Astrocyte of the cerebellum (primary cell): Measurements from ENCODE around the gene SLC5A1.

Experiments
- DNase-seq: peaks from one replicate; pipeline ENCODE4 v3.0.0-alpha.2; 2011; ENCODE audit warnings: low read depth
- H3K4me3 ChIP-seq: 2 replicates; pipeline ENCODE4 v1.5.1; 2011; ENCODE audit warnings: mild to moderate bottlenecking, low read depth, low read length, moderate library complexity
- CTCF ChIP-seq: IDR thresholded peaks from 2 replicates; pipeline ENCODE4 v1.5.1; 2012; ENCODE audit warnings: low read length, low read depth, moderate library complexity, mild to moderate bottlenecking; ENCODE audit errors: missing control alignments
- in situ Hi-C: cut with HindIII; loops from 2 replicates; pipeline ENCODE4 v1.10.0; 2017; ENCODE audit warnings: low sequenced_read_pairs

Gene SLC5A1

GRCh38 chr22:32052936-32053791, 10.1 kb downstream of the SLC5A1 start:
- DNase-seq = no peak
- in situ Hi-C loops = no loop called here
- no peak overlapping the region for H3K4me3 ChIP-seq
- no peak for TF ChIP-seq CTCF

DNA sequence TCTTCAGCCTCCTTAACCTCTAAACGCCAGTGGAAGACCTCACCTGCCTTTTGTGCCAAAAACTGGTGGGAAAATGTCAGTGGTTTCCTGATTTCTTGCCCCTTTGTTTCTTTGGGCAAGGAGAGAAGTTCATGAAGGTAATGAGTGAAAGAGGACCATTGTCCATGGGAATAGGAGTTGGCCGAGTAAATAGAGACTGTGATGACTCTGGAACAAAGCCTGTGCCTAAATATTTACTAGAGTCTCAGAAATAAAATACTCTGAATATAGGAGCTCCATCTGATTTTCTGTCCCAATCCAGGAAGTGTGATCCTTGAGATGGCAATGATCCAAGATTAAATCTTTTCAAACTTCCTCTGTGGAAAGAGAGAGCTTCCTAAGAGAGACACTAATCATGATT, 12.0 kb downstream of the SLC5A1 start:
- DNase-seq = no peak
- TF ChIP-seq CTCF = no peak
- H3K4me3 ChIP-seq = no peak overlapping the region
- in situ Hi-C loops = no loop called here

GRCh38 chr22:32058656-32059260, 15.7 kb downstream of the SLC5A1 start:
- in situ Hi-C loops = no loop called here
- no peak overlapping the region for H3K4me3 ChIP-seq
- DNase-seq = no peak
- TF ChIP-seq CTCF = no peak

- no peak overlapping the region for H3K4me3 ChIP-seq
- no peak for TF ChIP-seq CTCF
- in situ Hi-C loops = no loop called here
- no peak for DNase-seq
Observed at GRCh38 chr22:32059426-32059825, 16.4 kb downstream of the SLC5A1 start.

DNA sequence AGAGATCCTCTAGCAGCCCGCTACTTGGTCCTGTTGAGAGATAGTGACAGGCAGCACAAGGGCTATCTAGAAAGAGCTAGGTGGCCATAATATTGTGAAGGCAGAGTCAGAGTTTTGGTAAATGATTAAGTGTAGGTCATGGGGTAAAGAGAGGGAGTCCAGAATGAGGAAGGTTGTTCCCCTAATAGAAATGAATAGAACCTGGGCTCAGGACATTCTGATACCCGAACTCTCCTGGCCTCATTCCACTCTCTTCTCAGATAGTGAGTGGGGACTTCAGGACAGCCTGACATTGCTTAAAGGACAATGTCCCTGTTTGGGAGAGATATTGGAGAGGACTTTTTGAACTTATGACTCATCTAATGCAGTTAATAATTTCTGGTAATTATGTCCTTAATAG, 20.6 kb downstream of the SLC5A1 start:
- in situ Hi-C loops = no loop called here
- DNase-seq = no peak
- H3K4me3 ChIP-seq = no peak overlapping the region
- no peak for TF ChIP-seq CTCF

DNA sequence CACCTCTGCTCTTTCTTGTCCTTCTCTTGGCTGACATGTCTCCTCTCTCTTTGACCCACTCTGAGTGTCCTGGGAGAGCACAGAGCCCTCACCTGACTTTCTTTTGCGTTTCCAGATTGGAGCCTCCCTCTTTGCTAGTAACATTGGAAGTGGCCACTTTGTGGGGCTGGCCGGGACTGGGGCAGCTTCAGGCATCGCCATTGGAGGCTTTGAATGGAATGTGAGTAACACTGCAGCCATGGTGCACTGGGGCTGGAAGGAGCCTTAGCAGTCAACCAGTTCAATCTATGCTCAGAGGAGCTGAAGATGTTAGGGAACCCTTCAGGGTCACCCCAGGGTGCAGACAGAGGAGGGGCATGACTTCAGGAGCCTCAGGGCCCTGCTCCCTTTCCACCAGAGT, 23.8 kb downstream of the SLC5A1 start:
- DNase-seq = no peak
- in situ Hi-C loops = no loop called here
- no peak for TF ChIP-seq CTCF
- no peak overlapping the region for H3K4me3 ChIP-seq
